A673 (cell line): ENCODE data around the gene HJURP. TPM values are rescaled to one million over a fixed set of nuclear protein-coding genes. Genes with fewer than 3 reads are reported as not detected.
"Not testable (repeated sequence)": the region's sequence is repeated elsewhere in the genome, so short reads cannot be mapped to it uniquely, and the experiment has no call there.

Experiments used
- Bru-seq: library from RNA; stranded (reverse); fragments of 400-500 nt; gene quantifications from one replicate; lab custom pipeline; 2021; lab: Mats Ljungman, UMichigan
- BruChase-seq, 2 experiments: library from RNA; stranded (reverse); fragments of 400-500 nt; gene quantifications; one replicate each; lab custom pipeline; 2021; lab: Mats Ljungman, UMichigan
- BruUV-seq: library from RNA; stranded (reverse); fragments of 400-500 nt; replicated peaks from 2 replicates; lab custom pipeline; 2021; lab: Mats Ljungman, UMichigan
- CTCF ChIA-PET: fragments of 300-600 bp; sonication (Branson Sonifier 250); formaldehyde crosslinking; loops from one replicate; lab custom pipeline; 2022; ENCODE audit warnings: antibody characterized with exemption; lab: Charles Lee
- POLR2A ChIA-PET: fragments of 300-600 bp; sonication (Branson Sonifier 250); formaldehyde crosslinking; loops from one replicate; lab custom pipeline; 2022; ENCODE audit warnings: antibody characterized with exemption; ENCODE audit not compliant: low non-redundant PET; lab: Charles Lee
- DNase-seq: peaks from one replicate; pipeline ENCODE4 v3.0.0-alpha.2; 2015; ENCODE audit warnings: low spot score
- H3K27ac ChIP-seq: fragments of 200-600 bp; sonication (generic); 2 replicates; pipeline ENCODE4 v1.5.1; 2016; ENCODE audit warnings: mixed run types, low read depth, mild to moderate bottlenecking, mixed read lengths, antibody characterized with exemption, low read length; ENCODE audit not compliant: poor library complexity, severe bottlenecking
- H3K27me3 ChIP-seq: fragments of 200-600 bp; sonication (generic); replicated peaks from 2 replicates; pipeline ENCODE4 v1.6.1; 2017; ENCODE audit warnings: mixed run types, low read depth, mild to moderate bottlenecking, mixed read lengths, antibody characterized with exemption, low read length; ENCODE audit not compliant: insufficient read depth, poor library complexity
- H3K36me3 ChIP-seq: fragments of 200-600 bp; sonication (generic); 2 replicates; pipeline ENCODE4 v1.6.1; 2016; ENCODE audit warnings: mixed run types, mild to moderate bottlenecking, mixed read lengths, antibody characterized with exemption, low read length; ENCODE audit not compliant: insufficient read depth, poor library complexity, severe bottlenecking
- H3K4me1 ChIP-seq: fragments of 200-600 bp; sonication (generic); 2 replicates; pipeline ENCODE4 v1.6.1; 2017; ENCODE audit warnings: mixed run types, mild to moderate bottlenecking, mixed read lengths, antibody characterized with exemption, low read length; ENCODE audit not compliant: insufficient read depth, poor library complexity, severe bottlenecking
- H3K4me3 ChIP-seq: fragments of 200-600 bp; sonication (generic); 2 replicates; pipeline ENCODE4 v1.5.1; 2016; ENCODE audit warnings: low read depth, mixed run types, mild to moderate bottlenecking, mixed read lengths, low read length; ENCODE audit not compliant: poor library complexity, severe bottlenecking
- H3K9me3 ChIP-seq: fragments of 200-600 bp; sonication (generic); 2 replicates; pipeline ENCODE4 v1.6.1; 2016; ENCODE audit warnings: mixed run types, low read depth, mild to moderate bottlenecking, mixed read lengths, antibody characterized with exemption, low read length; ENCODE audit not compliant: poor library complexity, severe bottlenecking
- CTCF ChIP-seq: fragments of 300-800, 200-600 bp; sonication (generic); conservative IDR thresholded peaks from 2 replicates; pipeline ENCODE4 v1.5.1; 2017; ENCODE audit warnings: low read depth, mild to moderate bottlenecking, antibody characterized with exemption, low read length, moderate library complexity, mixed read lengths
- EZH2 ChIP-seq: fragments of 200-600 bp; sonication (generic); IDR thresholded peaks from 2 replicates; pipeline ENCODE4 v1.6.1; 2017; ENCODE audit warnings: borderline replicate concordance, low read depth, mild to moderate bottlenecking, mixed read lengths, antibody characterized with exemption, low read length; ENCODE audit not compliant: poor library complexity, severe bottlenecking
- intact Hi-C: fragments of 100-400 bp; cut with micrococcal nuclease; formaldehyde crosslinking; loops from one replicate; pipeline ENCODE4 v1.10.0; 2022; ENCODE audit not compliant: unreplicated experiment
- long read RNA-seq: library from polyadenylated mRNA; stranded (forward); transcript quantifications from one replicate; pipeline ENCODE4 v2.0.0, GENCODE V29; 2022
- total RNA-seq: library from RNA; stranded (reverse); gene quantifications from 2 replicates; pipeline ENCODE4 v1.2.3, GENCODE V29; 2021

Gene HJURP
- 103 and 107 TPM in 2 replicates for total RNA-seq
- percentile 95 among the genes with signal in this experiment for Bru-seq, nascent RNA
- percentile 96 among the genes with signal in this experiment for BruChase-seq, experiment 1, labeled RNA remaining after a 2-hour chase
- percentile 82 among the genes with signal in this experiment for BruChase-seq, experiment 2, labeled RNA remaining after a 6-hour chase
- long read RNA-seq, transcript HJURP-202 (9 exons, 3,187 nt), result major isoform, 235 of 301 reads
- long read RNA-seq, transcript HJURP-204 (7 exons, 3,027 nt), result minor isoform, 13 of 301 reads
- long read RNA-seq, partial matches to known transcripts, result 10 of 301 reads
- long read RNA-seq, other reads (novel, unspliced or antisense), result 43 of 301 reads

- intact Hi-C loops, result no loop called here
- POLR2A ChIA-PET, result no interaction called here
- peak within 1 kb of the TSS; percentile 94 for H3K27ac ChIP-seq
Measured at GRCh38 chr2:233854241-233854981, at the start of gene HJURP. Gene HJURP (minus strand): TSS chr2:233854535. CDS start chr2:233854500, 35 bp downstream.

GRCh38 chr2:233901884-233902283 is 47.5 kb upstream of the HJURP start:
- peaks cover 22% of the 10 kb centered on the region for H3K27me3 ChIP-seq
- no peaks in the 10 kb centered on the region for H3K36me3 ChIP-seq
- intact Hi-C loops, result no loop called here
- H3K27ac ChIP-seq, result no peak overlapping the region
- CTCF ChIA-PET, result no interaction called here
- no peak for DNase-seq
- POLR2A ChIA-PET, result no interaction called here
- TF ChIP-seq CTCF (no peak), EZH2 (no peak)
- BruUV-seq, result no TSS peak
- no peak overlapping the region for H3K4me3 ChIP-seq
- no peaks in the 10 kb centered on the region for H3K4me1 ChIP-seq
- no peaks in the 10 kb centered on the region for H3K9me3 ChIP-seq

More at GRCh38 chr2:233854241-233854981, at the start of gene HJURP:
- Histone ChIP-seq H3K27me3 (no peaks in the 10 kb centered on the region), H3K4me3 (peak within 1 kb of the TSS; percentile 92), H3K4me1 (peaks cover 14% of the 10 kb centered on the region), H3K9me3 (no peaks in the 10 kb centered on the region), H3K36me3 (peaks cover 41% of the 10 kb centered on the region)
- TF ChIP-seq EZH2, result no peak
- CTCF ChIA-PET, result no interaction called here
- BruUV-seq, result no TSS peak
- DNase-seq, result peak; percentile 98

- Histone ChIP-seq H3K4me1 (no peaks in the 10 kb centered on the region), H3K36me3 (no peaks in the 10 kb centered on the region), H3K27ac (no peak overlapping the region), H3K9me3 (no peaks in the 10 kb centered on the region), H3K4me3 (no peak overlapping the region), H3K27me3 (peaks cover 22% of the 10 kb centered on the region)
- intact Hi-C loops, result no loop called here
- no peak for TF ChIP-seq CTCF
- no peak for TF ChIP-seq EZH2
- ChIA-PET CTCF (no interaction called here), POLR2A (no interaction called here)
- no peak for DNase-seq
- BruUV-seq, result no TSS peak
Measured at GRCh38 chr2:233901367-233901766, 47.0 kb upstream of the HJURP start.

- H3K4me1 ChIP-seq, H3K9me3 ChIP-seq, POLR2A ChIA-PET, H3K27ac ChIP-seq, H3K36me3 ChIP-seq, intact Hi-C loops, H3K4me3 ChIP-seq, DNase-seq, BruUV-seq, CTCF ChIA-PET: not testable (repeated sequence)
- H3K27me3 ChIP-seq, result peaks cover 19% of the 10 kb centered on the region
Measured at GRCh38 chr2:233896253-233896652, 41.9 kb upstream of the HJURP start.
